RWPE1 (cell line): ENCODE data around the gene TBCE.

ENCODE experiments used
- CTCF ChIA-PET: fragments of 350-600 bp; sonication (Branson Sonifier 250); formaldehyde crosslinking; extraction: SDS; loops from one replicate; lab custom pipeline; 2021; lab: Yijun Ruan, JAX
- POLR2A ChIA-PET: fragments of 400-600 bp; formaldehyde crosslinking; extraction: SDS; loops from one replicate; lab custom pipeline; 2020; ENCODE audit warnings: antibody characterized with exemption; ENCODE audit not compliant: low non-redundant PET; lab: Yijun Ruan, JAX
- DNase-seq: peaks from one replicate; pipeline ENCODE4 v3.0.0; 2012; ENCODE audit warnings: low spot score
- H3K27ac ChIP-seq: fragments of 450-650 bp; 2 replicates; pipeline ENCODE4 v1.5.1; 2017
- TF ChIP-seq, protein P1 (sequence below): fragments of 450-650 bp; conservative IDR thresholded peaks from 2 replicates; pipeline ENCODE4 v1.5.1; 2017; ENCODE audit warnings: low read depth, mild to moderate bottlenecking

TBCE gene, protein sequence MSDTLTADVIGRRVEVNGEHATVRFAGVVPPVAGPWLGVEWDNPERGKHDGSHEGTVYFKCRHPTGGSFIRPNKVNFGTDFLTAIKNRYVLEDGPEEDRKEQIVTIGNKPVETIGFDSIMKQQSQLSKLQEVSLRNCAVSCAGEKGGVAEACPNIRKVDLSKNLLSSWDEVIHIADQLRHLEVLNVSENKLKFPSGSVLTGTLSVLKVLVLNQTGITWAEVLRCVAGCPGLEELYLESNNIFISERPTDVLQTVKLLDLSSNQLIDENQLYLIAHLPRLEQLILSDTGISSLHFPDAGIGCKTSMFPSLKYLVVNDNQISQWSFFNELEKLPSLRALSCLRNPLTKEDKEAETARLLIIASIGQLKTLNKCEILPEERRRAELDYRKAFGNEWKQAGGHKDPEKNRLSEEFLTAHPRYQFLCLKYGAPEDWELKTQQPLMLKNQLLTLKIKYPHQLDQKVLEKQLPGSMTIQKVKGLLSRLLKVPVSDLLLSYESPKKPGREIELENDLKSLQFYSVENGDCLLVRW

DNA sequence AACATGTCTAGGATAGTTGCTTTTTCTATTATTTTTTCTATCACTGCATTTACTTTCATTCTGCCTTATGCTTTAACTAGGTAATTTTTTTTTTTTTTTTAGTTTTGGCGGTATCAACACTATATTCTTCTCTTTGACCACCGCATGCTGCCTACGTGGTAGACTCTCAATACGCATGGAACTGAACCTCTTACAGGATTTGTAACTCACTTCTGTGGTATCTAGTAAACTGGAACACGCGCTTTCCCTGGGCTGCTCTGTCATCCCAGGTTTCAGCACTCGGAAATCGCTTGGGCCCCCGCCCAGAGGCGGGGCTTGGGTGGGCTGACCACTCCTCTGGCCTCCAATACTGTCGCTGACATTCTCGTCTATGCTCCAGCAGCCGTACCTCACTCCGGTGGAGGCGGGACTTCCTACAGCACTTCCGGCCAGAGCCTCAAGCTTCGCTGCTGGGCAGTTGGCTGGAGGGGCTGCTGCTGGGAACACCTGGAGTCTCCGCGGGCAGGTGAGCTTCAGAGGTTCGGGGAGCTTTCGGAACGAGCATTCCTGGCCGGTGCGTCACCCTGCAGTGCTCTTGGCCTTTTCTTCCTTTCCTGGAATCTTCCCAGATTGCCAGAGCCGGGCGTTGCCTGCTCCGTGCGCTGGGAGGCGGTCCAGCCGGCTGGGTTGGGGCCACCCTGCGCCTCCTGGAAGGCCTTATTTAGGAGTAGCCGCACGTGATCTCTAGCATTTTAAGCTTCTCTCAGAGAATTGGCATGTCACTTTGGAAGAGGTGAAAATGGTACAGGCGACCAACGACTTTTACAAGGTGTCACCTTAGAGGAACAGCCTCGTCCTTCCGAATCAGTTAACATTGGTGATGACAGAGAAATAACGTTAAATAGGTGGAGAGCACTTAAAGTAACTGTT, at the start of gene TBCE:
Gene TBCE (plus strand): TSS at position 428 of the 909 bp plus-strand sequence. CDS start 12,623 bp downstream, outside the sequence.
- ChIA-PET CTCF (interaction anchor here (0.5 to 1.0 kb wide), 4 partner anchors 30 to 604 kb away, joined by 3 to 4 read pairs (median 4); no protein-coding TSS in a partner anchor), POLR2A (interaction anchor here (0.6 to 0.9 kb wide), 3 partner anchors 24 to 48 kb away, joined by 3 to 5 read pairs (median 3); no protein-coding TSS in a partner anchor)
- DNase-seq = peak; percentile 95
- TF ChIP-seq, protein P1, sequence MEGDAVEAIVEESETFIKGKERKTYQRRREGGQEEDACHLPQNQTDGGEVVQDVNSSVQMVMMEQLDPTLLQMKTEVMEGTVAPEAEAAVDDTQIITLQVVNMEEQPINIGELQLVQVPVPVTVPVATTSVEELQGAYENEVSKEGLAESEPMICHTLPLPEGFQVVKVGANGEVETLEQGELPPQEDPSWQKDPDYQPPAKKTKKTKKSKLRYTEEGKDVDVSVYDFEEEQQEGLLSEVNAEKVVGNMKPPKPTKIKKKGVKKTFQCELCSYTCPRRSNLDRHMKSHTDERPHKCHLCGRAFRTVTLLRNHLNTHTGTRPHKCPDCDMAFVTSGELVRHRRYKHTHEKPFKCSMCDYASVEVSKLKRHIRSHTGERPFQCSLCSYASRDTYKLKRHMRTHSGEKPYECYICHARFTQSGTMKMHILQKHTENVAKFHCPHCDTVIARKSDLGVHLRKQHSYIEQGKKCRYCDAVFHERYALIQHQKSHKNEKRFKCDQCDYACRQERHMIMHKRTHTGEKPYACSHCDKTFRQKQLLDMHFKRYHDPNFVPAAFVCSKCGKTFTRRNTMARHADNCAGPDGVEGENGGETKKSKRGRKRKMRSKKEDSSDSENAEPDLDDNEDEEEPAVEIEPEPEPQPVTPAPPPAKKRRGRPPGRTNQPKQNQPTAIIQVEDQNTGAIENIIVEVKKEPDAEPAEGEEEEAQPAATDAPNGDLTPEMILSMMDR = no peak; the same call in 1 of the 2 replicates
- peak within 1 kb of the TSS; percentile 92 for H3K27ac ChIP-seq

DNA sequence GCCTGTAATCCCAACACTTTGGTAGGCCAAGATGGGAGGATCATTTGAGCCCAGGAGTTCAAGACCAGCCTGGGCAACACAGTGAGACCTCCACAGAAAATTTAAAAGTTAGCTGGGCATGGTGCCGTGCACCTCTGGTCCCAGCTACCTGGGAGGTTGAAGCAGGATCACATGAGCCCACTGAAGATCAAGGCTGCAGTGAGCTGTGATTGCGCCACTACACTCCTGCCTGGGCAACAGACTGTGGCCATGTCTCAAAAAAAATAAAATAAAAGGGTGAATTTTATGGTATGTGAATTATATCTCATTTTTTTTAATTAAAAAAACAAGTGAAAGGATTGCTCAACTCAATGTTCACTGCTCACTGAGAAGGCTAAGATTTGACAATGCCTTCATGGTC, 48.0 kb upstream of the TBCE start:
- TF ChIP-seq, protein P1 = no peak
- peak overlapping the region; percentile 32 for H3K27ac ChIP-seq
- POLR2A ChIA-PET = no interaction called here
- CTCF ChIA-PET = interaction anchor here (0.7 kb wide), 1 partner anchor 469 kb away, joined by 4 read pairs; no protein-coding TSS in a partner anchor
- DNase-seq = no peak

DNA sequence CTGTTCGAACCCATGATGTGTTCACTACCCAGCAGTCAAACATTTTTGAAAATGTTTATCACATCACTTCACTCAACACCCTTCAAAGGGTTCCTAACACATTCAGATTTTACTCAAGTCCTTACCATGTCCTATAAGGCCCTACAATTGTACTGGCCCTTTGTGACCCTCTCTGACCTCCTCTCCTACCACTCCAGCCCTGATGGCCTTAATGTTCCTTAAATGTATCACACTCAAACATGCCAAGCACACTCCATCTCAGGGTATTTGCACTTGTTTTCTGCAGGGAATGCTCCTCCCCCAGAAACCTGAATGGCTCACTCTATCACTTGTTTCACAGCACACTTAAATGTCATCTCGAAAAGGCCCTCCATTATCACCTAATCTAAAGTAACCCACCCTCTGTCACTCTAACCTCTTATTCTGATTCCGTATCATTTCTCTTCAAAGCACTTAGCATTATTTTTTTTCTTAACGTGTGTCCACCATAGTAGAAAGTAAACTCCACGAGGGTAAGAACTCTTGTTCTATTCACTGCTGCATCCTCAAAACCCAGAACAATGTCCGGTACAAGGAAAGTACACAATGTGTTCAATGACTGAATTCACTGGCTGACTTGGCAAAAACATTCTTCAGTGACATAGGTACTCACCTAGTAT, 46.6 kb upstream of the TBCE start:
- no peak for DNase-seq
- CTCF ChIA-PET = interaction anchor here (0.6 kb wide), 1 partner anchor 67 kb away, joined by 3 read pairs; no protein-coding TSS in a partner anchor
- no peak overlapping the region for H3K27ac ChIP-seq
- TF ChIP-seq, protein P1 = no peak
- POLR2A ChIA-PET = no interaction called here

DNA sequence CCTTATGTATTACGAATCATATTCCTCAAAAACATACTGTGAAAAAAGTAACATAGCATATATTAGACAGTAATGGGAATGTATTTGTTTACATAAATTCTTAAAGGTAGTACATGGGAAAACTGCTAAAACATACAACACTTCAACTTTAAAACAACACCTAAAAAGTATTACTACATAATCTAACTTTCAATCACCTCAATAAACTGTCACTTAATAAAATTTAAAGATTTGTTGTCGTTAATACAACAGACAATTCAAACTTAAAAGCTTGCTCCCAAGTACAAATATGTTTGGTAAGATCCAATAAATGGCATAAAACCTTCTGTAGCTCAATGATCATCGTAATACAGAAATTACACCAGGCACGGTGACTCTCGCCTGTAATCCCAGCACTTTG, 42.9 kb upstream of the TBCE start:
- DNase-seq = no peak
- no peak overlapping the region; the same call in 1 of the 2 replicates for H3K27ac ChIP-seq
- POLR2A ChIA-PET = no interaction called here
- TF ChIP-seq, protein P1 = no peak
- CTCF ChIA-PET = interaction anchor here (0.6 kb wide), 1 partner anchor 101 kb away, joined by 5 read pairs; no protein-coding TSS in a partner anchor

DNA sequence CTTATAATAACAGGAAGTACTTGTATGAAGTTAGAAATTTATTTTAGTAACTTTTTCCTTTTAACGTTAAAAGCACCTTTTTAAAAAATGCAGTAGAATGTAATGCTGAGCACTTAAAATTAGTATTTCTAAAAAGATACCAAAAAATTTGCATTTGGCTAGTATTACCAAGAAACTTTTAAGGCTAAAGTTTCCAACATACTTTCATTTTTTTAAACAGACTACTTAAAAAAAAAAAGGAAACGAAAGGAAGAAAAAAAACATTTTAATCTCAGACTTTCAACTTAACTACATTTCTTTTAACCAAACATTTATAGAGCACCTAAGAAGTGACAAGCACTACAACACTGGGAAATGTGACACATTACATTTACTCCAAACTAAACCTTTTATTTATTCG, 42.1 kb upstream of the TBCE start:
- ChIA-PET CTCF (no interaction called here), POLR2A (no interaction called here)
- H3K27ac ChIP-seq = no peak overlapping the region

More for the DNA sequence above, 42.1 kb upstream of the TBCE start:
- TF ChIP-seq, protein P1 = no peak
- no peak for DNase-seq
